ENCODE results near the gene ENOPH1.
"Not testable (repeated sequence)": the region's sequence is repeated elsewhere in the genome, so short reads cannot be mapped to it uniquely, and the experiment has no call there.

ENOPH1 gene

GRCh38 chr4:82473621-82474164 lies 43.3 kb downstream of the ENOPH1 start:
- no peak for DNase-seq

GRCh38 chr4:82475931-82476330 lies 45.5 kb downstream of the ENOPH1 start:
- not testable (repeated sequence) for DNase-seq

GRCh38 chr4:82477469-82477868 lies 47.1 kb downstream of the ENOPH1 start:
- DNase-seq, result not testable (repeated sequence)

- DNase-seq, result no peak
Observed at GRCh38 chr4:82479562-82479961, 49.2 kb downstream of the ENOPH1 start.

GRCh38 chr4:82480771-82481505 lies 50.5 kb downstream of the ENOPH1 start:
- DNase-seq, result no peak

GRCh38 chr4:82481506-82481840 lies 51.1 kb downstream of the ENOPH1 start:
- no peak for DNase-seq

GRCh38 chr4:82482387-82482786 lies 52.0 kb downstream of the ENOPH1 start:
- DNase-seq, result no peak

- no peak for DNase-seq
Observed at GRCh38 chr4:82484996-82485783, 54.8 kb downstream of the ENOPH1 start.

- no peak for DNase-seq
Observed at GRCh38 chr4:82489076-82489475, 58.7 kb downstream of the ENOPH1 start.

- no peak for DNase-seq
Observed at GRCh38 chr4:82489987-82490386, 59.6 kb downstream of the ENOPH1 start.

GRCh38 chr4:82491251-82491960 lies 61.0 kb downstream of the ENOPH1 start:
- DNase-seq, result no peak

- DNase-seq, result no peak
Observed at GRCh38 chr4:82493721-82494425, 63.5 kb downstream of the ENOPH1 start.

- DNase-seq, result no peak
Observed at GRCh38 chr4:82495666-82496065, 65.3 kb downstream of the ENOPH1 start.

GRCh38 chr4:82496349-82496748 lies 66.0 kb downstream of the ENOPH1 start:
- no peak for DNase-seq

- DNase-seq, result no peak
Observed at GRCh38 chr4:82499738-82500434, 69.5 kb downstream of the ENOPH1 start.

- DNase-seq, result no peak
Observed at GRCh38 chr4:82500435-82501153, 70.2 kb downstream of the ENOPH1 start.

GRCh38 chr4:82501154-82501442 lies 70.7 kb downstream of the ENOPH1 start:
- no peak for DNase-seq

- no peak for DNase-seq
Observed at GRCh38 chr4:82508011-82508410, 77.6 kb downstream of the ENOPH1 start.

- DNase-seq, result no peak
Observed at GRCh38 chr4:82508806-82509428, 78.5 kb downstream of the ENOPH1 start.

- DNase-seq, result no peak
Observed at GRCh38 chr4:82510216-82510615, 79.8 kb downstream of the ENOPH1 start.

Measured in hematopoietic multipotent progenitor cell treated with erythropoietin and hydrocortisone succinate and interleukin-3 and kit ligand, for 6 days (in vitro differentiated cells).